ENCODE results near the gene NELFCD.

Gene NELFCD

GRCh38 chr20:58995461-58996225, 14.6 kb downstream of the NELFCD start:
- no peak for DNase-seq

- DNase-seq, result no peak
Measured at GRCh38 chr20:58996226-58996611, 15.2 kb downstream of the NELFCD start.

- no peak for DNase-seq
Measured at GRCh38 chr20:58997141-58997770, 16.2 kb downstream of the NELFCD start.

GRCh38 chr20:58998656-58999055, 17.6 kb downstream of the NELFCD start:
- DNase-seq, result no peak

- DNase-seq, result no peak
Measured at GRCh38 chr20:59000326-59000725, 19.3 kb downstream of the NELFCD start.

GRCh38 chr20:59001068-59001448, 20.0 kb downstream of the NELFCD start:
- no peak for DNase-seq

GRCh38 chr20:59001449-59002171, 20.6 kb downstream of the NELFCD start:
- DNase-seq, result no peak

GRCh38 chr20:59002388-59002787, 21.3 kb downstream of the NELFCD start:
- DNase-seq, result no peak

- no peak for DNase-seq
Measured at GRCh38 chr20:59002874-59003399, 21.9 kb downstream of the NELFCD start.

- DNase-seq, result no peak
Measured at GRCh38 chr20:59003836-59004492, 22.9 kb downstream of the NELFCD start.

GRCh38 chr20:59004493-59004762, 23.4 kb downstream of the NELFCD start:
- DNase-seq, result no peak

GRCh38 chr20:59004763-59005522, 23.9 kb downstream of the NELFCD start:
- DNase-seq, result no peak

GRCh38 chr20:59005523-59006166, 24.6 kb downstream of the NELFCD start:
- DNase-seq, result no peak

GRCh38 chr20:59006167-59006863, 25.3 kb downstream of the NELFCD start:
- DNase-seq, result no peak

- no peak for DNase-seq
Measured at GRCh38 chr20:59006864-59007664, 26.0 kb downstream of the NELFCD start, which contains the start of gene CTSZ. Gene CTSZ, minus strand, starts transcription at chr20:59007254. Its CDS starts 126 bp downstream, at chr20:59007128.

GRCh38 chr20:59007665-59008511, 26.8 kb downstream of the NELFCD start:
- DNase-seq, result no peak

- DNase-seq, result no peak
Measured at GRCh38 chr20:59008715-59009336, 27.8 kb downstream of the NELFCD start.

GRCh38 chr20:59010321-59010994, 29.4 kb downstream of the NELFCD start:
- DNase-seq, result no peak

Measured in T1000 (cell line).